GM12801 (cell line): ENCODE results near the gene TUBGCP4.

ENCODE experiments used
- CTCF ChIP-seq: IDR thresholded peaks from one replicate; pipeline ENCODE4 v1.5.1; 2011; ENCODE audit warnings: control low read depth; ENCODE audit not compliant: insufficient read length; ENCODE audit errors: extremely low read depth

The TUBGCP4 gene

GRCh38 chr15:43382310-43382709 lies 11.4 kb downstream of the TUBGCP4 start:
- TF ChIP-seq CTCF: no peak

- TF ChIP-seq CTCF: no peak
These were observed 12.2 kb downstream of the TUBGCP4 start for GRCh38 chr15:43383070-43383469.

- TF ChIP-seq CTCF: no peak
These were observed 19.8 kb downstream of the TUBGCP4 start for GRCh38 chr15:43390723-43391122.

GRCh38 chr15:43402255-43402654 lies 31.4 kb downstream of the TUBGCP4 start:
- TF ChIP-seq CTCF: no peak

GRCh38 chr15:43403616-43404015 lies 32.7 kb downstream of the TUBGCP4 start:
- no peak for TF ChIP-seq CTCF

GRCh38 chr15:43404130-43404529 lies 33.2 kb downstream of the TUBGCP4 start:
- no peak for TF ChIP-seq CTCF

GRCh38 chr15:43406189-43406588 lies 35.3 kb downstream of the TUBGCP4 start:
- TF ChIP-seq CTCF: no peak

- no peak for TF ChIP-seq CTCF
These were observed 35.9 kb downstream of the TUBGCP4 start for GRCh38 chr15:43406808-43407207.
